Left lung (tissue), 10 donors: Measurements from ENCODE around the gene LAMB1. TPM values are rescaled to one million over a fixed set of nuclear protein-coding genes. Genes with fewer than 3 reads are reported as not detected.
"Not testable (repeated sequence)": the region's sequence is repeated elsewhere in the genome, so short reads cannot be mapped to it uniquely, and the experiment has no call there.

ENCODE experiments used
- ATAC-seq: fragments of 200-7000 bp; cut with Tn5 transposase; one replicate; pipeline ENCODE4 v1.9.1; 2020; ENCODE audit warnings: moderate library complexity
- DNase-seq, 4 donors: peaks; one replicate each; pipeline ENCODE4 v3.0.0-alpha.2; 2013 to 2020
- H3K27ac ChIP-seq, 2 donors: fragments of 200-600 bp; sonication (generic) in 1 of 2; one replicate each; pipeline versions ENCODE4 v1.5.0 to v1.8.0; 2020 to 2021
- H3K27me3 ChIP-seq, 2 donors: fragments of 200-600 bp; sonication (generic) in 1 of 2; one replicate each; pipeline versions ENCODE4 v1.5.0 to v1.8.0; 2020 to 2021
- H3K36me3 ChIP-seq, 2 donors: fragments of 200-600 bp; sonication (generic) in 1 of 2; one replicate each; pipeline versions ENCODE4 v1.5.0 to v1.8.0; 2020 to 2021
- H3K4me1 ChIP-seq, 2 donors: fragments of 200-600 bp; one replicate each; pipeline ENCODE4 v1.8.0; 2021
- H3K4me3 ChIP-seq, 2 donors: fragments of 200-600 bp; sonication (generic) in 1 of 2; one replicate each; pipeline versions ENCODE4 v1.5.0 to v1.8.0; 2020 to 2021; ENCODE audit warnings: mild to moderate bottlenecking in 1 of 2
- H3K9me3 ChIP-seq, 2 donors: fragments of 200-600 bp; sonication (generic) in 1 of 2; one replicate each; pipeline versions ENCODE4 v1.5.0 to v1.8.0; 2020 to 2021
- CTCF ChIP-seq, 2 donors: fragments of 200-600 bp; sonication (generic) in 1 of 2; IDR thresholded peaks; one replicate each; pipeline versions ENCODE4 v1.5.0 to v1.8.0; 2021; ENCODE audit warnings: antibody characterized with exemption in 2 of 2
- intact Hi-C, 2 donors: fragments of 100-400 bp; cut with DNase I; formaldehyde crosslinking; loops; one replicate each; pipeline versions ENCODE4 v1.11.2 to v1.14.2; 2022
- polyA plus RNA-seq, 6 donors: library from polyadenylated mRNA; unstranded; fragments of 120-200 nt; gene quantifications; one replicate each; pipeline ENCODE4 v1.2.1, GENCODE V29; 2013; ENCODE audit not compliant: insufficient read length in 6 of 6
- total RNA-seq, 2 donors: library from RNA; stranded (reverse); fragmentation: NEBNext Ultra II Directional; extraction: Animal tissue kit (Norgen Biotek cat#: 25700); gene quantifications; one replicate each; pipeline ENCODE4 v1.2.1, GENCODE V29; 2021
- donor health status: DM: no; HTN: yes; CAD: no.
- donor health status: DM: no; HTN: no; CAD: no.

LAMB1 gene
- total and polyA plus RNA-seq, 8 donors = 175 to 583 (median 505) TPM

- Histone ChIP-seq H3K27me3 (no peaks in the 10 kb centered on the region), H3K36me3 (peaks cover 0 to 42% of the 10 kb centered on the region in 2 donors), H3K9me3 (no peaks in the 10 kb centered on the region), H3K4me3 (no peak overlapping the region), H3K4me1 (peaks cover 0 to 3% of the 10 kb centered on the region in 2 donors), H3K27ac (no peak overlapping the region)
- intact Hi-C loops = no loop called here
- no peak for ATAC-seq
- DNase-seq = no peak
- no peak for TF ChIP-seq CTCF (IDR thresholded peaks at IDR 0.05)
Measured at GRCh38 chr7:107961405-107961804, 41.6 kb downstream of the LAMB1 start.

GRCh38 chr7:107960272-107960671 lies 42.7 kb downstream of the LAMB1 start:
- H3K9me3 ChIP-seq = no peaks in the 10 kb centered on the region
- H3K36me3 ChIP-seq = peaks cover 0 to 48% of the 10 kb centered on the region in 2 donors
- H3K4me1 ChIP-seq = peaks cover 0 to 3% of the 10 kb centered on the region in 2 donors
- intact Hi-C loops = no loop called here
- no peak overlapping the region for H3K27ac ChIP-seq
- ATAC-seq (no peak), DNase-seq (no peak)
- H3K27me3 ChIP-seq = no peaks in the 10 kb centered on the region
- H3K4me3 ChIP-seq = no peak overlapping the region
- TF ChIP-seq CTCF (IDR thresholded peaks at IDR 0.05) = no peak

GRCh38 chr7:107959527-107959898 lies 43.4 kb downstream of the LAMB1 start:
- ATAC-seq (no peak), DNase-seq (no peak)
- H3K9me3 ChIP-seq = no peaks in the 10 kb centered on the region
- H3K36me3 ChIP-seq = peaks cover 0 to 50% of the 10 kb centered on the region in 2 donors
- no peak overlapping the region for H3K4me3 ChIP-seq
- peaks cover 0 to 3% of the 10 kb centered on the region in 2 donors for H3K4me1 ChIP-seq
- no peak for TF ChIP-seq CTCF (IDR thresholded peaks at IDR 0.05)
- no peaks in the 10 kb centered on the region for H3K27me3 ChIP-seq
- H3K27ac ChIP-seq = no peak overlapping the region
- intact Hi-C loops = no loop called here

- intact Hi-C loops = no loop called here
- Histone ChIP-seq H3K36me3 (peaks cover 0 to 48% of the 10 kb centered on the region in 2 donors), H3K27ac (peak overlapping the region in 1 of 2 donors; percentile 62), H3K4me1 (peaks cover 0 to 3% of the 10 kb centered on the region in 2 donors), H3K4me3 (no peak overlapping the region), H3K27me3 (no peaks in the 10 kb centered on the region), H3K9me3 (no peaks in the 10 kb centered on the region)
- DNase-seq = peak in 1 of 4 donors; percentile 64
- peak; percentile 80 for ATAC-seq
- no peak for TF ChIP-seq CTCF (IDR thresholded peaks at IDR 0.05)
Measured at GRCh38 chr7:107958764-107959526, 44.0 kb downstream of the LAMB1 start.

- ATAC-seq (no peak), DNase-seq (no peak)
- no peak for TF ChIP-seq CTCF (IDR thresholded peaks at IDR 0.05)
- no peak overlapping the region for H3K4me3 ChIP-seq
- H3K9me3 ChIP-seq = no peaks in the 10 kb centered on the region
- H3K36me3 ChIP-seq = peaks cover 0 to 42% of the 10 kb centered on the region in 2 donors
- peak overlapping the region in 1 of 2 donors; percentile 62 for H3K27ac ChIP-seq
- intact Hi-C loops = no loop called here
- H3K4me1 ChIP-seq = peaks cover 0 to 7% of the 10 kb centered on the region in 2 donors
- no peaks in the 10 kb centered on the region for H3K27me3 ChIP-seq
Measured at GRCh38 chr7:107957436-107957835, 45.5 kb downstream of the LAMB1 start.

GRCh38 chr7:107956950-107957349 lies 46.0 kb downstream of the LAMB1 start:
- H3K27me3 ChIP-seq, DNase-seq, intact Hi-C loops, H3K9me3 ChIP-seq, H3K4me3 ChIP-seq, H3K27ac ChIP-seq, ATAC-seq: not testable (repeated sequence)
- H3K4me1 ChIP-seq = peaks cover 0 to 11% of the 10 kb centered on the region in 2 donors
- H3K36me3 ChIP-seq = peaks cover 0 to 39% of the 10 kb centered on the region in 2 donors
